OCI-LY1 (cell line): ENCODE data around the gene ALPK3.

ENCODE experiments used
- H2AFZ ChIP-seq: fragments of 200-600 bp; sonication (generic), shearing (Covaris generic); 2 replicates; pipeline ENCODE4 v1.6.0; 2014; ENCODE audit warnings: antibody characterized with exemption, mild to moderate bottlenecking, low read length
- H3F3A ChIP-seq: fragments of 200-600 bp; sonication (generic), shearing (Covaris generic); 2 replicates; pipeline ENCODE4 v1.6.0; 2014; ENCODE audit warnings: mild to moderate bottlenecking, antibody characterized with exemption, low read length, moderate library complexity; ENCODE audit not compliant: insufficient read depth
- H3K27ac ChIP-seq: fragments of 200-600 bp; sonication (generic); 2 replicates; pipeline ENCODE4 v1.5.1; 2014; ENCODE audit warnings: low read length, mixed run types, mild to moderate bottlenecking, low read depth; ENCODE audit not compliant: poor library complexity, severe bottlenecking
- H3K27me3 ChIP-seq: fragments of 200-600 bp; sonication (generic); 2 replicates; pipeline ENCODE4 v1.6.0; 2014; ENCODE audit warnings: antibody characterized with exemption, mild to moderate bottlenecking, low read length, moderate library complexity; ENCODE audit not compliant: insufficient read depth
- H3K36me3 ChIP-seq: fragments of 200-600 bp; sonication (generic); 2 replicates; pipeline ENCODE4 v1.6.1; 2014; ENCODE audit warnings: mild to moderate bottlenecking, antibody characterized with exemption, low read length, moderate library complexity, mixed read lengths; ENCODE audit not compliant: insufficient read depth
- H3K4me1 ChIP-seq: fragments of 200-600 bp; sonication (generic); 2 replicates; pipeline ENCODE4 v1.5.1; 2014; ENCODE audit warnings: mild to moderate bottlenecking, low read length, moderate library complexity; ENCODE audit not compliant: insufficient read depth, severe bottlenecking
- H3K4me2 ChIP-seq: fragments of 200-600 bp; sonication (generic), shearing (Covaris generic); 2 replicates; pipeline ENCODE4 v1.6.1; 2014; ENCODE audit warnings: low read length
- H3K4me3 ChIP-seq: fragments of 200-600 bp; sonication (generic); 2 replicates; pipeline ENCODE4 v1.5.1; 2014; ENCODE audit warnings: low read length, low read depth, mild to moderate bottlenecking, mixed read lengths; ENCODE audit not compliant: poor library complexity, severe bottlenecking
- H3K79me2 ChIP-seq: fragments of 200-600 bp; shearing (Covaris generic); 2 replicates; pipeline ENCODE4 v1.6.1; 2016; ENCODE audit warnings: mixed run types, low read length, mixed read lengths; ENCODE audit not compliant: insufficient read depth
- H3K9ac ChIP-seq: fragments of 200-600 bp; sonication (generic), shearing (Covaris generic); 2 replicates; pipeline ENCODE4 v1.6.1; 2014; ENCODE audit warnings: mild to moderate bottlenecking, low read length, mixed read lengths
- H3K9me2 ChIP-seq: fragments of 200-600 bp; sonication (generic), shearing (Covaris generic); 2 replicates; pipeline ENCODE4 v1.6.1; 2014; ENCODE audit warnings: low read depth, mild to moderate bottlenecking, low read length, mixed read lengths
- H3K9me3 ChIP-seq: fragments of 200-600 bp; shearing (Covaris generic); 2 replicates; pipeline ENCODE4 v1.6.1; 2014; ENCODE audit warnings: low read length, mixed read lengths
- H4K20me1 ChIP-seq: fragments of 200-600 bp; sonication (generic), shearing (Covaris generic); 2 replicates; pipeline ENCODE4 v1.6.0; 2016; ENCODE audit warnings: mild to moderate bottlenecking, low read length; ENCODE audit not compliant: insufficient read depth
- CTCF ChIP-seq: fragments of 200-600 bp; sonication (generic), shearing (Covaris generic); IDR thresholded peaks from 2 replicates; pipeline ENCODE4 v1.5.1; 2017; ENCODE audit warnings: mild to moderate bottlenecking, antibody characterized with exemption, low read length, moderate library complexity, mixed read lengths
- EZH2 ChIP-seq: fragments of 200-600 bp; sonication (generic), shearing (Covaris generic); IDR thresholded peaks from 2 replicates; pipeline ENCODE4 v1.8.0; 2017; ENCODE audit warnings: borderline replicate concordance, mixed run types, mild to moderate bottlenecking, antibody characterized with exemption, low read length, moderate library complexity, mixed read lengths

Gene ALPK3

GRCh38 chr15:84824260-84825007 lies 7.3 kb downstream of the ALPK3 start:
- Histone ChIP-seq H3K9ac (no peak overlapping the region), H3K27ac (no peak overlapping the region), H3F3A (no peaks in the 10 kb centered on the region), H3K9me2 (no peaks in the 10 kb centered on the region), H2AFZ (no peak overlapping the region), H3K4me2 (no peak overlapping the region), H4K20me1 (no peaks in the 10 kb centered on the region), H3K27me3 (no peaks in the 10 kb centered on the region), H3K79me2 (no peaks in the 10 kb centered on the region), H3K36me3 (no peaks in the 10 kb centered on the region), H3K9me3 (no peaks in the 10 kb centered on the region), H3K4me3 (no peak overlapping the region), H3K4me1 (no peaks in the 10 kb centered on the region)
- no peak for TF ChIP-seq CTCF
- TF ChIP-seq EZH2, result no peak

- Histone ChIP-seq H3K79me2 (no peaks in the 10 kb centered on the region), H4K20me1 (no peaks in the 10 kb centered on the region), H3K27ac (no peak overlapping the region), H3K36me3 (no peaks in the 10 kb centered on the region), H3K4me1 (no peaks in the 10 kb centered on the region), H3K27me3 (no peaks in the 10 kb centered on the region), H3K4me3 (no peak overlapping the region), H3K9me2 (no peaks in the 10 kb centered on the region), H3F3A (no peaks in the 10 kb centered on the region), H2AFZ (no peak overlapping the region), H3K9ac (no peak overlapping the region), H3K4me2 (no peak overlapping the region), H3K9me3 (no peaks in the 10 kb centered on the region)
- TF ChIP-seq EZH2 (no peak), CTCF (peak; percentile 79)
These were observed 9.2 kb downstream of the ALPK3 start for GRCh38 chr15:84826369-84826823.

- Histone ChIP-seq H3K4me3 (no peak overlapping the region), H3K27ac (no peak overlapping the region), H3K79me2 (no peaks in the 10 kb centered on the region), H3K36me3 (no peaks in the 10 kb centered on the region), H3K9me3 (no peaks in the 10 kb centered on the region), H3K9me2 (no peaks in the 10 kb centered on the region), H3K4me2 (no peak overlapping the region), H3K4me1 (no peaks in the 10 kb centered on the region), H4K20me1 (no peaks in the 10 kb centered on the region), H2AFZ (no peak overlapping the region), H3K27me3 (no peaks in the 10 kb centered on the region), H3F3A (no peaks in the 10 kb centered on the region), H3K9ac (no peak overlapping the region)
- TF ChIP-seq EZH2 (no peak), CTCF (no peak)
These were observed 10.1 kb downstream of the ALPK3 start for GRCh38 chr15:84827246-84827645.
